ENCODE results near the gene RAB28. TPM values are rescaled to one million over a fixed set of nuclear protein-coding genes. Genes with fewer than 3 reads are reported as not detected.

Gene RAB28
- total RNA-seq, 2 donors from 2014 or later, result 16.7 to 17.7 TPM

- Mint-ChIP-seq H3K27ac (no peak overlapping the region), H3K4me3 (no peak overlapping the region), H3K36me3 (no peaks in the 10 kb centered on the region), H3K9me3 (no peaks in the 10 kb centered on the region), H3K4me1 (ENCODE audit: low read depth in 2 of 2) (no peaks in the 10 kb centered on the region), H3K27me3 (no peaks in the 10 kb centered on the region)
- no peak for DNase-seq (ENCODE audit: low spot score)
- ATAC-seq, result no peak
These were observed 118.9 kb downstream of the RAB28 start for GRCh38 chr4:13365195-13365594.

- DNase-seq (ENCODE audit: low spot score), result no peak
- Mint-ChIP-seq H3K27ac (no peak overlapping the region), H3K9me3 (no peaks in the 10 kb centered on the region), H3K4me3 (no peak overlapping the region), H3K4me1 (ENCODE audit: low read depth in 2 of 2) (no peaks in the 10 kb centered on the region), H3K27me3 (no peaks in the 10 kb centered on the region), H3K36me3 (no peaks in the 10 kb centered on the region)
- ATAC-seq, result no peak
These were observed 119.5 kb downstream of the RAB28 start for GRCh38 chr4:13364653-13365052.

GRCh38 chr4:13364172-13364571, 120.0 kb downstream of the RAB28 start:
- no peaks in the 10 kb centered on the region for H3K4me1 Mint-ChIP-seq (ENCODE audit: low read depth in 2 of 2)
- no peaks in the 10 kb centered on the region for H3K27me3 Mint-ChIP-seq
- DNase-seq (ENCODE audit: low spot score), result no peak

GRCh38 chr4:13359809-13360208, 124.3 kb downstream of the RAB28 start:
- no peaks in the 10 kb centered on the region for H3K27me3 Mint-ChIP-seq
- H3K4me1 Mint-ChIP-seq (ENCODE audit: low read depth in 2 of 2), result no peaks in the 10 kb centered on the region
- DNase-seq (ENCODE audit: low spot score) (no peak), ATAC-seq (no peak)
- no peak overlapping the region for H3K4me3 Mint-ChIP-seq
- peaks cover 4% of the 10 kb centered on the region for H3K9me3 Mint-ChIP-seq
- H3K36me3 Mint-ChIP-seq, result no peaks in the 10 kb centered on the region
- no peak overlapping the region for H3K27ac Mint-ChIP-seq

More at GRCh38 chr4:13364172-13364571, 120.0 kb downstream of the RAB28 start:
- ATAC-seq, result no peak
- Mint-ChIP-seq H3K36me3 (no peaks in the 10 kb centered on the region), H3K9me3 (peaks cover under 1% of the 10 kb centered on the region), H3K4me3 (no peak overlapping the region), H3K27ac (no peak overlapping the region)

- no peak for DNase-seq (ENCODE audit: low spot score)
- Mint-ChIP-seq H3K27ac (no peak overlapping the region), H3K4me1 (ENCODE audit: low read depth in 2 of 2) (no peaks in the 10 kb centered on the region), H3K9me3 (peaks cover 7% of the 10 kb centered on the region), H3K4me3 (no peak overlapping the region), H3K36me3 (no peaks in the 10 kb centered on the region), H3K27me3 (no peaks in the 10 kb centered on the region)
- no peak for ATAC-seq
These were observed 128.8 kb downstream of the RAB28 start for GRCh38 chr4:13355111-13355880.

- H3K27ac Mint-ChIP-seq, result no peak overlapping the region
- H3K36me3 Mint-ChIP-seq, result no peaks in the 10 kb centered on the region
- DNase-seq (ENCODE audit: low spot score), result no peak
- no peaks in the 10 kb centered on the region for H3K4me1 Mint-ChIP-seq (ENCODE audit: low read depth in 2 of 2)
- peaks cover 6% of the 10 kb centered on the region for H3K9me3 Mint-ChIP-seq
- H3K4me3 Mint-ChIP-seq, result no peak overlapping the region
- ATAC-seq, result no peak
- H3K27me3 Mint-ChIP-seq, result no peaks in the 10 kb centered on the region
These were observed 135.0 kb downstream of the RAB28 start for GRCh38 chr4:13349096-13349495.

- Mint-ChIP-seq H3K27me3 (no peaks in the 10 kb centered on the region), H3K9me3 (peaks cover 6% of the 10 kb centered on the region), H3K4me3 (no peak overlapping the region), H3K4me1 (ENCODE audit: low read depth in 2 of 2) (no peaks in the 10 kb centered on the region), H3K36me3 (no peaks in the 10 kb centered on the region), H3K27ac (no peak overlapping the region)
- ATAC-seq, result no peak
- no peak for DNase-seq (ENCODE audit: low spot score)
These were observed 135.9 kb downstream of the RAB28 start for GRCh38 chr4:13348216-13348615.

GRCh38 chr4:13347517-13348125, 136.5 kb downstream of the RAB28 start:
- ATAC-seq, result no peak
- no peaks in the 10 kb centered on the region for H3K4me1 Mint-ChIP-seq (ENCODE audit: low read depth in 2 of 2)
- peaks cover 3% of the 10 kb centered on the region for H3K9me3 Mint-ChIP-seq
- DNase-seq (ENCODE audit: low spot score), result no peak
- no peaks in the 10 kb centered on the region for H3K27me3 Mint-ChIP-seq
- no peaks in the 10 kb centered on the region for H3K36me3 Mint-ChIP-seq
- H3K27ac Mint-ChIP-seq, result no peak overlapping the region
- H3K4me3 Mint-ChIP-seq, result no peak overlapping the region

- DNase-seq (ENCODE audit: low spot score), result no peak
- H3K4me3 Mint-ChIP-seq, result no peak overlapping the region
- no peaks in the 10 kb centered on the region for H3K27me3 Mint-ChIP-seq
- H3K9me3 Mint-ChIP-seq, result peaks cover 3% of the 10 kb centered on the region
- no peak for ATAC-seq
- no peaks in the 10 kb centered on the region for H3K36me3 Mint-ChIP-seq
- no peak overlapping the region for H3K27ac Mint-ChIP-seq
- H3K4me1 Mint-ChIP-seq (ENCODE audit: low read depth in 2 of 2), result no peaks in the 10 kb centered on the region
These were observed 139.9 kb downstream of the RAB28 start for GRCh38 chr4:13344216-13344615.

GRCh38 chr4:13340672-13341071, 143.5 kb downstream of the RAB28 start:
- Mint-ChIP-seq H3K27ac (no peak overlapping the region), H3K27me3 (no peaks in the 10 kb centered on the region), H3K4me1 (ENCODE audit: low read depth in 2 of 2) (no peaks in the 10 kb centered on the region), H3K9me3 (peaks cover 5% of the 10 kb centered on the region), H3K36me3 (peaks cover 13% of the 10 kb centered on the region), H3K4me3 (no peak overlapping the region)
- no peak for ATAC-seq
- DNase-seq (ENCODE audit: low spot score), result no peak

- H3K9me3 Mint-ChIP-seq, result peaks cover 7% of the 10 kb centered on the region
- H3K4me3 Mint-ChIP-seq, result no peak overlapping the region
- DNase-seq (ENCODE audit: low spot score) (no peak), ATAC-seq (no peak)
- no peaks in the 10 kb centered on the region for H3K4me1 Mint-ChIP-seq (ENCODE audit: low read depth in 2 of 2)
- no peak overlapping the region for H3K27ac Mint-ChIP-seq
- H3K27me3 Mint-ChIP-seq, result no peaks in the 10 kb centered on the region
- H3K36me3 Mint-ChIP-seq, result peaks cover 3% of the 10 kb centered on the region
These were observed 152.3 kb downstream of the RAB28 start for GRCh38 chr4:13331827-13332226.

- H3K27me3 Mint-ChIP-seq, result no peaks in the 10 kb centered on the region
- H3K27ac Mint-ChIP-seq, result no peak overlapping the region
- peaks cover 6% of the 10 kb centered on the region for H3K9me3 Mint-ChIP-seq
- H3K36me3 Mint-ChIP-seq, result peaks cover 6% of the 10 kb centered on the region
- H3K4me3 Mint-ChIP-seq, result no peak overlapping the region
- no peaks in the 10 kb centered on the region for H3K4me1 Mint-ChIP-seq (ENCODE audit: low read depth in 2 of 2)
- ATAC-seq (no peak), DNase-seq (ENCODE audit: low spot score) (no peak)
These were observed 154.2 kb downstream of the RAB28 start for GRCh38 chr4:13329963-13330362.

- H3K36me3 Mint-ChIP-seq, result peaks cover 10% of the 10 kb centered on the region
- DNase-seq (ENCODE audit: low spot score), result no peak
- H3K4me1 Mint-ChIP-seq (ENCODE audit: low read depth in 2 of 2), result no peaks in the 10 kb centered on the region
- H3K27me3 Mint-ChIP-seq, result no peaks in the 10 kb centered on the region
- no peak for ATAC-seq
- no peak overlapping the region for H3K27ac Mint-ChIP-seq
- H3K4me3 Mint-ChIP-seq, result no peak overlapping the region
- peaks cover 6% of the 10 kb centered on the region for H3K9me3 Mint-ChIP-seq
These were observed 154.7 kb downstream of the RAB28 start for GRCh38 chr4:13329340-13329850.

- Mint-ChIP-seq H3K4me1 (ENCODE audit: low read depth in 2 of 2) (no peaks in the 10 kb centered on the region), H3K4me3 (no peak overlapping the region), H3K27me3 (no peaks in the 10 kb centered on the region), H3K27ac (no peak overlapping the region), H3K36me3 (peaks cover 10% of the 10 kb centered on the region), H3K9me3 (peaks cover 6% of the 10 kb centered on the region)
- DNase-seq (ENCODE audit: low spot score), result no peak
- ATAC-seq, result no peak
These were observed 155.5 kb downstream of the RAB28 start for GRCh38 chr4:13328591-13328990.

Data from natural killer cell treated with Interleukin-12 subunit alpha and Interleukin-12 subunit beta and Interleukin-15 and Interleukin-18, amount 100 ng/mL, for 72 hours (primary cell).